Daoy (cell line): Measurements from ENCODE around the gene GALNT9. TPM values are rescaled to one million over a fixed set of nuclear protein-coding genes. Genes with fewer than 3 reads are reported as not detected.

ENCODE experiments used
- DNase-seq: peaks from one replicate; pipeline ENCODE4 v3.0.0-alpha.2; 2015; ENCODE audit warnings: low read depth
- total RNA-seq: library from RNA; depleted of rRNA; stranded (reverse); fragments of >200 nt; shearing (Covaris generic); gene quantifications from 2 replicates; pipeline ENCODE4 v1.2.3, GENCODE V29; 2014

The GALNT9 gene
- total RNA-seq, 1 experiment from 2014 or later, result 0.29 TPM

GRCh38 chr12:132185705-132186104 is 143.7 kb downstream of the GALNT9 start:
- DNase-seq, result no peak

DNA sequence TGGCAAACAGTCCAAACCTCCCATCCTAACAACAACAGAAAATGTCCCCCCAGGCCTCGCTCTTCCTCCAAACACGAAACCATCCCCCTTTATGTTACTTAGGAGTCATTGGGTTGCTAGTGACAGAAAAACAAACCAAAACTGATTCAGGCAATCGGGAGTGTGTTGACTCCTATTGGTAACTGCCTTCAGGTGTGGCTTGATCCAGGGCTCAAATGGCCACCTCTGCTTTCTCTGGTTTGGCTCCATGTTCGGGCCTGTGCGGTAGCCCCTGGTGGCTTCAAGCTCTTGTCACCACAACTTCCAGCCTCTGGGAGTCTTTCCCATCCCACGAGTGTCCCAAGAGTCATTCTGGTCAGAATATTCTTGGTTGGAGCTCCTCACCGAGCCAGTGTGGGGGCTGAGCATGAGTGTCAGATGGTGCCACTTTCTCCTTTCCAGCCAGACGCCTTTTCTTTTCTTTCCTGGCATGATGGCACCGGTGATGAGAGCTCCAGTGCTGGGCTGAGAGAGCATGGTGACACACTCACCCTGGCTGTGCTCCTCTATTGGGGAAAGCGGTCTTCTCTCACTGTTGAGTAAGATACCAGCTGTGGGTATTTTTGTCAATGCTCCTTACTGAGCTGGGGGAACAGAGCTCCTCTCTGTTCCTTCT is 146.6 kb downstream of the GALNT9 start:
- DNase-seq, result no peak

GRCh38 chr12:132182206-132182710 is 147.1 kb downstream of the GALNT9 start:
- DNase-seq, result no peak

DNA sequence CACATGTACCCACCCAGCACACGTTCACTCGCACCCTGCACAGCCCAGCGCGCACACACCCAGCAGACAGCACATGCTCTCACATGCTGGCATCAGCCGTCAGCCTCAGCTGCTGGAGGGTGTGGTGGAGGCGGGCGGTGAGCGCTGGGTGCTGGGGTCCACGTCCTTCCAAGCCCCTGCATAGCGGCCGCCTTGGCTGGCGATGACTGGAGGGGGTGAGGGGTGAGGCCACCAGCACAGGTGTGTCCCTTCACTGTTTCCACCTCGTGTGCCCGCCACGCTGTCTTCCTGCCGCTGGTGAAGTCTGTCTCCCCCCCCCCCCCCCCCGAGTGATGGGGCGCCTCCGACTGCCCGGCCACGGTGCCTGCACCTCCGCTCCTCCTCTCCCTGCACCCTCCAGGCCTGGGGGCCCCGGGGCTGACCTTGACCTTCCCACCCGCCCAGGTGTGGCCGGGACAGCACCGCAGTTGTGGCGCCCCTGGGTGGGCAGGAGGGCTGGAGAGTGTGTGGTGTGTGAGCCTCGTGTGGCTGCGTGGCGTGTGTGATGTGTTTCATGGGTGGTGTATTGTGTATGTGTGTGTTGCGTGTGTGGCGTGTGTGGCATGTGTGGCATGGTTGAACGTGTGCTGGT is 147.7 kb downstream of the GALNT9 start:
- no peak for DNase-seq

- DNase-seq, result no peak
These were observed 148.5 kb downstream of the GALNT9 start for GRCh38 chr12:132180648-132181546.

DNA sequence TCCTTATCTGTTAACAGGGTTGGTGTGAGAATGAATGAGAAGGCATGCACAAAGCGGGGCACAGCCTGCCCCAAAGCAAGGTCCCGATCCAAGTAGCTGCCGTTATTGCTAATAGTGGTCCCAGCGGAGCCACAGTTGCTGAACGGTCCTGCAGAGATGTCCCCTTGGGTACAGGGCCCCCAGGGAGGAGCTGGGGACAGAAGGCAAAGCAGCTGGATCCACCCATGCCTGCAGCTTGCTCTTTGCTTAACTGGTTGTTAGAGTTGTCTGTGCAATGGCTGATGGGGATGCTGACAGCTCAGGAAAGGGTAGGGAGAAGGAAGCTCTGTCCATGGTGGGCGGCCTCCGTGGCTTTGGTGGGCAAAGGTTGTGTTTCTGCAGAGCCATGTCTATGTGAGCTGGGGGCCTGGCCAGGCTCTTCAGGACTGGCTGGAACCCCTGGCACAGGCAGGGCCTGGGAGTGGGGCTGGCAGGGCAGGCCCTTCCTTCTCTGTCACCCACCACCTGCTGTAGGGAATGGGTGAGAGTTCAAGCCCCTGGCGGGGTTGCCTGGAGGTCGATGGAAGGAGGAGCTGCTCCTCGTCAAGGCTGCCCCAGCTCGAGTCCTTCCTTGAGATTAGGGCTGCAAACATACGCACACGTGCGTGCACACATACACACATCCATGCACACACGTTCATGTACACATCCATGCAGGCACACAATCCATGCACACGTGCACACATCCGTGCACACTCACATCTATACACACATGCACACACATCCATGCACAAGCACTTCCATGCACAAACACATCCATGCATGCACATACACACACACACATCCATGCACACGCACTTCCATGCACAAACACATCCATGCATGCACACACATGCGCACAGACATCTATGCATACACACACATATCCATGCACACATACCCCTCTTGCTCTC is 149.7 kb downstream of the GALNT9 start:
- DNase-seq, result no peak

DNA sequence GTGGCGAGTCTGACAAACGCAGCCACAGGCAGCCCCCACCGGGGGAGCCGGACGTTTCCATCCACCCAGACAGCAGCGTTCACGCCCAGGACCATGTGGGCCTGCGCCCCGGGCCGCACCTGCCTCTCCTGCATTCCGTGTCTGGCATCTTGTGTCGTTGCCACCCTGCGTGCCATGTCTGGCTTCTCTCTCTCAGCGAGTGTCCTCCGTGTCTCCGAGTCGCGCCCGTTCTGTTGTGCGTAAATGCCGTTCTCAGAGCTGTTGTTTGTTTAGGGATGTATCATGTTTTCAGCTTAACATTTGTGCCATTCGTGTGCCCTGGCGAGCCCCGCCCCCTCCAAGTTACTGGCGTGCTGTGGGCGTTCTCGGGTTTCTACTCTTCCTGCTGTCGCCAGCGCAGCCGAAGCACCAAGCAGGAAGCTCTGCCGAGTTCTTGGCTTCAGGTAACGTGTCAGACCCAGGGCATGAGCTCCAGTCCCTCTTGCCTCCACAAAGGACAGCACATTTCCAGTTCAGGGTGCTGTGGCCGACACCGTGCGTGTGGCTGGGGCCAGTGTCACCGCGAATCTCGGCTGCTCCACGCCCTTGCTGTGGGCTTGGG is 150.5 kb downstream of the GALNT9 start:
- no peak for DNase-seq

- DNase-seq, result no peak
These were observed 151.1 kb downstream of the GALNT9 start for GRCh38 chr12:132178316-132178715.

GRCh38 chr12:132176920-132177551 is 152.4 kb downstream of the GALNT9 start:
- no peak for DNase-seq

GRCh38 chr12:132176385-132176919 is 152.9 kb downstream of the GALNT9 start:
- DNase-seq, result no peak

DNA sequence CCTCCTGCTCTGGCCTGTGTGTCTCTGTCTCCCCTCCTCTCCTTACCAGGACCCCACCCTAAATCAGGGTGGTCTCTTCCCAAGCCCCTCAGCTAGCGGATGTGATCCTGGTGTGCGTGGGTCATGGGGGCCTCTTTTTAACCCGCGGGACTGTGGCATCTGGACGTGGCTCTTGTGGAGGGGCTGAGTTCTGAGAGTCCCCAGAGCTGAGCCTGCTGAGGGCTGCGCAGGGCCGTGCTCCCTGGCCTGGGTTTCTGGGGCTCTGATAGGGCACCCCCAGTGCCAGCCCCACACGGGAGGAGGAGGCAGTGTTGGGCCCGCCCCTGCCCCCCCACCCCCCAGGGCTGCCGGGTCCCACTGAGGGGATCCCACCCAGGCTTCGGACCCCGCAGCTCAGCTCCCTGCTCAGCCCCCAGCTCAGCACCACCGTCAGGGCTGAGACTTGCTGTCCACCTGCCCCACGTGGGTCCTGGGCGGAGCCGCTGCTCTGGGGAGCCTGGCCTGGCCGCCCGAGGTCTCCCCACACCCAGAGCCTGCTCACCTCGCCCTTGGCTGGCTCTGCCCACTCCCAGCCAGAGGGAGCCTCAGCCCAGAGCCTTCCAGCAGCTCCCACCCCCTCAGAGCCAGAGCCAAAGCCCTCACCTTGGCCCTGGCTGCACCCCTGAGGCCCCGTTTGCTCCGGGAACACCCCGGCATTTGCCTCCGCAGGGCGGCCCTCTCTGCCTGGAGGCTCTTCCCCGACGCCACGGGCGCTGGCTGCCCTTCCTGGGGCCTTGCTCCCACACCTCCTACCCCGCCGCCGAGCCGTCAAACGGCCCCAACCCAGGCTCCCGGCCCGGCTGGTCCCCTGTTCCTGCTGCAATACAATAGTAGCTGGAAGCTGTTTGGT is 153.6 kb downstream of the GALNT9 start:
- DNase-seq, result no peak

GRCh38 chr12:132174839-132175490 is 154.4 kb downstream of the GALNT9 start:
- DNase-seq, result no peak

- no peak for DNase-seq
These were observed 155.2 kb downstream of the GALNT9 start for GRCh38 chr12:132174015-132174838.

DNA sequence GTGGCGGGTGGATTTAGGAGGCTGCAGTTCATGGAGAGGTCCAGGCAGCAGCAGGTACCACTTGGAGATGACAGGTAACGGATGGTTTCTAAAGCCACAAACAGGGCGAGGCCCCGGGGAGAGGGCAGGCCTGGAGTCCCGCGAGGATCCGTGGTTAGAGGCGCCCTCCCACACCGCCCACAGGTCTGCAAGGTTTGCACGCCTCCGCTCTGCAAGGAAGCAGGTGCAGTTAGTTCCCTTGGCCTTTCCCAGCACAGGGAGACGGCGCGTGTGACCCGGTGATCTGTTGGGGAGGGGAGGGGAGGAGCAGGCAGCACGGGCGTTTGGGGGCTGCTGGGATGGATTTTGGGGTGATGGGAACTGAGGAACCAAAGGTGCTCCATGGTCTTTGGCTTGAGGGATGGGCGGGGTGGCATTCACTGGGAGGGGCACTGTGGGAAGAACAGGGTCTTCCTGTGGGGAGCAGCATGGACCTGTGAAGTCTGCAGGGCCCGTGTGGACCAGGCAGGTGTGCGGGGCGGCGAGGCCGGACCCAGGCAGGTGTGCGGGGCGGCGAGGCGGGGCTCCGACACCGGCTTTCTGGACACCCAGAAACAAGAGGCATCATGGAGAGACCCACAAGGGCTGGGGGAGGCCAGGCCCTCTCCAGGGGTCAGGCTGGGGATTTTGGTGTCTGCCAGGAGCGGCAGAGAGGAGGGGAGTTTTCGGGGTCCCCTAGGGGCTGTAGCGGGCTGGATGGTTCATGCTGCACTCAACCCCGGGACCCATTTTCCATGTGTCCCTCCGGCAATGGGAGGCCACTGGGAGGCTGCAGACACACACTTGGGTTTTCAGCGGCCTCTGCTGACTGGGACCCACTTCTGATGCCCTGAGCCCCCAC is 156.0 kb downstream of the GALNT9 start:
- DNase-seq, result no peak

DNA sequence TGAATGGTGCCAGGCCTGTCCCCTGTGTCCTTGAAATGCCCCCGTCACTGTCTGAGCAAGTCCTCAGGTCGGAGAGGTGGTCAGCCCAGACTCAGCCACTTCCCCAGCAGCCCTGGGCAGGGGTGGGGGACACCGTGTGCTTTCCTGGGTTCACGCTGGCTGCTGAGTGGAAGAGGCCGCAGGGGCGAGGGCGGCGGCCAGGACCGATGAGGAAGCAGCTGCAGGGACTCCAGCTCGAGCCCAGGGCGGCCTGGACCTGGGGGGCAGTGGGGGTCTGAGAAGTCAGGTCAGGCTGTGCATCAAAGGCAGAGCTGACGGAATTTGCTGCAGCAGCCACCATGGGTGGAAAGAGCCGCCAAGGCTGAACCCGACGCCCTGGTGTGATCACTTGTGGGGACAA is 156.8 kb downstream of the GALNT9 start:
- DNase-seq, result no peak

DNA sequence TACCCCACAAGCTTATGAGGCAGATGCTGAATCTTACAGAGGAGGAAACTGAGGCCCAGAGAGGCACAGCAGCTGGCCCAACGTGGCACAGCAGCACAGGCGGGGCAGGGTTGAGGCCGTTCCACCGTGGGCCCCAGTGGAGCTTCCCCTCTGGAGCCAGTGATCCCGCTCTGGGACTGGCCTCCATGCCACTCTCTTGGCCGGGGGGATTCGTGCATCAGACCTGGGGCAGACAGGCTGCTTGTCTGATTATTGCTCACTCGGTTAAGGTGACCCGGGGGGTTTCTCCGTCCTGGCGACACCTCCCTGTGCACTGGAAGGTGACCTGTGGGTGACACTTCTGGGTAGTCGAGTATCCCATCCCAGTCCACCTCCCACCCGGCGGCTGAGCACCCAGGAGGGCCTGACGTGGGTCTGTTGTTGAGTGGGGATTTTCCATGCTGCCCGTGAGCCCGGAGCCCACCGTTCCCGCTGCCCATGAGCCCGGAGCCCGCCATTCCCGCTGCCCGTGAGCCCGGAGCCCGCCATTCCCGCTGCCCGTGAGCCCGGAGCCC is 157.3 kb downstream of the GALNT9 start:
- DNase-seq, result no peak
